ENCODE data around the gene SNX1. TPM values are rescaled to one million over a fixed set of nuclear protein-coding genes. Genes with fewer than 3 reads are reported as not detected.
A peak's percentile ranks its signal among the peaks of the same experiment; 100 is the strongest.

The SNX1 gene
- total and polyA plus RNA-seq, 5 donors = 54.1 to 149 (median 104) TPM

DNA sequence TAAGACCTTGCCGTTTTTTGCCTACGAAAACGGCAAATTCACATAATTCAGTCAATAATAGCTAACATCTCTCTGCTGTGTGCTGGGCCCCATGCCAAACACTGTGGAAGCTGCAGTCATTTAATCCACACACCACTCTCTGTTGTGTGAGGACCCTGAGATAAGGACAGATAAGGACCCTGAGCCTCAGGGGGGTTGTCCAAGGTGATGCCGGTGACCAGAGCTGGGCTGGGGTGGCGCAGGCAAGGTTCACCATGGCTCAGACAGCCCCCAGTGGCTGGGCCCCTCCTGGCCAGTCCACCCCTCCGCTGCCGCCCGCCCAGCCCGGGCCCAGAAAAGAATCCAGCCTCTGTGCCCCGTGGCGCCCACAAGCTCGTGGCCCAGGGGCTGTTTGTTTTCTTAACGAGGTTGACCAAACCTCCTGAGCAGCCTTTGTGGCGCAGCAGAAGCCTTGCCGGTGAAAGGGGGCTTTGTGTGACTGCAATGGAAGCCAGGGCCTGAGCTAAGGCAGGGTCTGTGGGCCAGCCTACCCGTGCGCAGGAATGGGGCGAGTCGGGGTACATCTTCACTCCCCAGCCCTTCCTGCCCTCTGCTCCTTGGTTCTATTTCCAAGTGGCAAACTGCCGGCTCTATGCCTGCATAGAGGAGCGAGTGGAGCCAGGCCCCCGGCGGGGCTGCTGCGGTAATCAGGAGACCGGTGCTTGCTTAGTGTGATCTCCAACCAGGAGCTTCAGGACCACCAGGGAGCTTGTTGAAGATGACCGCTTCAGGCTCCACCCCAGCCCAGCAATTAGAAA lies 51.3 kb downstream of the SNX1 start:
- peak; percentile 6 to 29 for ATAC-seq
- intact Hi-C loops (cut with DNase I) = no loop called here
- peak overlapping the region; percentile 31 for H3K27ac ChIP-seq (ENCODE audit: low read length)

DNA sequence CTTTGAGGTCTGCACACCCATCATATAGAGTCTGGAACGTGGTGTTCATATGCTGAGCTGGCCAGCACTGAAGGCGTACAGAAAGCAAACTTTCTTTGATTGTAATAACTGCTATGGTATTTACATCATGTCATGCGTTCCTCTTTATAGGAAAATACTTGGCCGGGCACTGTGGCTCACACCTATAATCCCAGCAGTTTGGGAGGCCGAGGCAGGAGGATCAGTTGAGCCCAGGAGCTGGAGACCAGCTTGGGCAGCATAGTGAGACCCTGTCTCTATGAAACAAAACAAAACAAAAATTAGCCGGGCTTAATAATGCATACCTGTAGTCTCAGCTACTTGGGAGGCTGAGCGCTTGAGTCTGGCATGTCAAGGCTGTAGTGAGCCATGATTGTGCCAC lies 52.4 kb downstream of the SNX1 start:
- Histone ChIP-seq H3K4me3 (ENCODE audit: low read length) (no peak overlapping the region), H3K27me3 (ENCODE audit: control insufficient read depth, insufficient read depth) (no peaks in the 10 kb centered on the region), H3K9me3 (ENCODE audit: control insufficient read depth, low read length) (no peaks in the 10 kb centered on the region), H3K4me1 (ENCODE audit: control insufficient read depth, insufficient read depth, low read length) (no peaks in the 10 kb centered on the region), H3K27ac (ENCODE audit: low read length) (no peak overlapping the region)
- ATAC-seq (no peak), DNase-seq (no peak)
- WGBS = 86% methylated on average over 7 of the region's 7 CpGs
- intact Hi-C loops (cut with DNase I) = no loop called here

More for the DNA sequence above, 51.3 kb downstream of the SNX1 start:
- H3K27me3 ChIP-seq (ENCODE audit: control insufficient read depth, insufficient read depth) = no peaks in the 10 kb centered on the region
- no peaks in the 10 kb centered on the region for H3K9me3 ChIP-seq (ENCODE audit: control insufficient read depth, low read length)
- 64% methylated on average over 26 of the region's 26 CpGs for WGBS
- DNase-seq = peak in 2 of 3 donors; percentile 48 to 59
- no peak overlapping the region for H3K4me3 ChIP-seq (ENCODE audit: low read length)
- no peaks in the 10 kb centered on the region for H3K4me1 ChIP-seq (ENCODE audit: control insufficient read depth, insufficient read depth, low read length)

DNA sequence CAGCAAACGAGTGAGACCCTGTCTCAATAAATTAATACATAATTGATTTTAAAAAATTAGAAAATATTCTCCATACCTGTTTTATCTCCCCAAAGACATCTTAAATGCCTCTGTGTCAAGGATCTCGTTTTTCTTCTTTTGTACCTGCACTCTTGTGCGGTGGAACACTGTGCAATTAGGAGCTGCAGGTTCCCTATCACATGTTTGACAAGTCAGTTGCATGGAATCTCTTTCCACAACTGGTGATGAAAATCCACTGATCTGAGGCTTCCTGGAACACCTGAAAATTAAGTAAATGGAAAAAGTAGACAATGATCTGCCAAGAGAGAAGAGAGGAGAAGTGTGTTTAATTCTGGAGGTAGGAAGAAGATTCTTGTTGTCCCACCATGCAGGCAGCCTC lies 52.8 kb downstream of the SNX1 start:
- ATAC-seq (no peak), DNase-seq (no peak)
- no peak overlapping the region for H3K4me3 ChIP-seq (ENCODE audit: low read length)
- H3K9me3 ChIP-seq (ENCODE audit: control insufficient read depth, low read length) = no peaks in the 10 kb centered on the region
- H3K27ac ChIP-seq (ENCODE audit: low read length) = no peak overlapping the region
- intact Hi-C loops (cut with DNase I) = no loop called here
- H3K27me3 ChIP-seq (ENCODE audit: control insufficient read depth, insufficient read depth) = no peaks in the 10 kb centered on the region
- WGBS = 90% methylated on average over 3 of the region's 3 CpGs
- H3K4me1 ChIP-seq (ENCODE audit: control insufficient read depth, insufficient read depth, low read length) = no peaks in the 10 kb centered on the region

DNA sequence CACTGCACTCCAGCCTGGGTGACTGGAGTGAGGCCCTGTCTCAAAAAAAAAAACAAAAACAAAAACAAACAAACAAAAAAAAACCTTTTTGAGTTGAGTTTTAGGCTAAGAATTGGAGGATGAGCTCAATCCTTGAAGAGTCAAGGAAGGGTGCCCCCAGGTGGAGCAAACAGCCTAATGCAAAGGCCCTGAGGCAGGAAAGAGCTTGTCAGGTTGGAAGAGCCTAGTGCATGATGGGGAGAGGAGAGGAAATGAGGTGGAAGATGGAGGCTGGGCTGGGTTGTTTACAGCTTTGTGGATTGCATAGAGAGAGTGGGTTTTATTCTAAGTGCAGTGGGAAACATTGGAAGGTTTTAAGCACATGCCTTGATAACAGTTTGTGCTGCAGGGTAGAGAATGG lies 53.6 kb downstream of the SNX1 start:
- ATAC-seq = no peak
- intact Hi-C loops (cut with DNase I) = no loop called here
- H3K4me1 ChIP-seq (ENCODE audit: control insufficient read depth, insufficient read depth, low read length) = peaks cover 3% of the 10 kb centered on the region

DNA sequence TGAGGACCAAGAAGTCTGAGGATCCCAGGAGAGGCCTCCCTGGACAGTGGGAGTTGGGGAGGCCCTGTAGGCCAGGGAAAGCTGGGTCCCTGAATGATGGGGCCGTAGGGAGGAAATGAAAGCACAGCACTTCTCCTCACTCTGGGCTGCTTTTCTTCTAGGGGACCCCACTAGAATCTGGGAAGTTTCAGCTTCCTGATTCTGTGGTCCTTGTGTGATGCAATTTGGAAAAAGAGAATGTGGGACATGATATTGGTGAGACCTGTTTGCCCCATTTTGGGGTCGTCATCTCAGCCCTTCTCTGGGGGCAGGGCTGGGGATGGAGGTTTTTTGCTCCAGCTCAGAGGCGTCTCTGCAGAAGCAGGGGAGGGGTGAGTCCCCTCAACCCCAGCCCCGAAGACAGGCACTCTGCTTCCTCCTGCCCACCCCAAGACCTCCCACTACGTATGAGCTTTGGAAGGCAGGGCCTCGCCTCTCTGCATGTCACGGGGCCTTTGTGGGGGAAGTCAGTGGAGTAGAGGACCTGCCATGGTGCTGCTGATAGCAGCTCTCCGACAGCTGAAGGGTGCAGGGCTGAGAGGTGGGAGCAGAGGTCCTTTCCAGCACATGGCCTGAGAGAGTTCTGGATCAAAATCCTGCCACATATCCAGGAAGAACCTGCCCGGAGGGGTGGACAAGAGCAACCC lies 54.3 kb downstream of the SNX1 start:
- Histone ChIP-seq H3K9me3 (ENCODE audit: control insufficient read depth, low read length) (no peaks in the 10 kb centered on the region), H3K27ac (ENCODE audit: low read length) (no peak overlapping the region), H3K27me3 (ENCODE audit: control insufficient read depth, insufficient read depth) (no peaks in the 10 kb centered on the region), H3K4me3 (ENCODE audit: low read length) (no peak overlapping the region), H3K4me1 (ENCODE audit: control insufficient read depth, insufficient read depth, low read length) (peaks cover 3% of the 10 kb centered on the region)
- ATAC-seq (no peak), DNase-seq (no peak)
- 67% methylated on average over 9 of the region's 9 CpGs for WGBS
- intact Hi-C loops (cut with DNase I) = loop anchor here in 2 of 4 donors (5.0 kb wide), 2 partner anchors 53 to 58 kb away; partner anchors contain the start of genes CIAO2A (in 1 of the 2) and SNX1 (in 1 of the 2)

More for the DNA sequence above, 53.6 kb downstream of the SNX1 start:
- Histone ChIP-seq H3K9me3 (ENCODE audit: control insufficient read depth, low read length) (no peaks in the 10 kb centered on the region), H3K4me3 (ENCODE audit: low read length) (no peak overlapping the region), H3K27ac (ENCODE audit: low read length) (no peak overlapping the region), H3K27me3 (ENCODE audit: control insufficient read depth, insufficient read depth) (no peaks in the 10 kb centered on the region)
- DNase-seq = no peak

DNA sequence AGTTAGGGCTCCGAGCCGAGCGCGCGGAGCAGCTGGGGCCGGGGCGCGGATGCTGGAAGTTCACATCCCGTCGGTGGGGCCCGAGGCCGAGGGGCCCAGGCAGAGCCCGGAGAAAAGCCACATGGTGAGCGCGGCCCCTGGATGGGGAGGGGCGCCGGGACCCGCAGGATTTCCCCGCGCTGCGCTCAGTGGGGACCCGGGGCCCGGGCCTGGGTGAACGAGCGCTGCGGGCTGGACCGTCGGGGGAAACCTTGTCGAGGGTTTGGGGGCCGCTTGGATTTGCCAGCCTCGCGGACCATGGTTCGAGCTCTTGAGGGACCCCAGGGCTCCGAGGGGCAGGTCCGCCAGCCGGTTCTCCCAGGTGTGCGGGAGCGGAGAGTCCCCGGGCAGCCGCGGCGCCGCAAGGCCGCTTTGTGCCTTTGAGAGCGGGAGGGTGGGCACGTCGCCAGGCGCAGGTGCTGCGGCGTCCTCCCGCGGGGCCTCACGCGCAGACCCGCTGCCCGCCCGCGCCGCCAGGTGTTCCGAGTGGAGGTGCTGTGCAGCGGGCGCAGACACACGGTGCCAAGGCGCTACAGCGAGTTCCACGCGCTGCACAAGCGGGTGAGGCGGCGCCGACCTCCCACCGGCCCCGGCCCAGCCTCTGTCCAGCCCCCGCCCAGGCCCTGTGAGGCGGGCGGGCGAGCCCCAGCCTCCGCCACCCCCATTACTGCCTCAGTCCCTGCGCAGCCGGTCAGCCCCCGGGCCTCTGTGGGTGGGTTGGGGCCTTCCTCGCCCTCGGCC lies 56.1 kb downstream of the SNX1 start, which contains the start of gene SNX22:
TSS of gene SNX22 (plus strand) at position 5 of the 780 bp plus-strand sequence. CDS start at position 50, 45 bp downstream.
- no peaks in the 10 kb centered on the region for H3K27me3 ChIP-seq (ENCODE audit: control insufficient read depth, insufficient read depth)
- peak in 1 of 2 donors; percentile 5 for ATAC-seq
- under 1% methylated on average over 83 of the region's 83 CpGs for WGBS
- H3K4me1 ChIP-seq (ENCODE audit: control insufficient read depth, insufficient read depth, low read length) = peaks cover 3% of the 10 kb centered on the region
- peak within 1 kb of the TSS; percentile 53 for H3K4me3 ChIP-seq (ENCODE audit: low read length)
- DNase-seq = peak; percentile 41 to 76 (median 75)
- no peaks in the 10 kb centered on the region for H3K9me3 ChIP-seq (ENCODE audit: control insufficient read depth, low read length)
- H3K27ac ChIP-seq (ENCODE audit: low read length) = peak within 1 kb of the TSS; percentile 40
- intact Hi-C loops (cut with DNase I) = loop anchor here in 2 of 4 donors (5.0 kb wide), 2 partner anchors 55 to 60 kb away; partner anchors contain the start of genes CIAO2A (in 1 of the 2) and SNX1 (in 1 of the 2)

DNA sequence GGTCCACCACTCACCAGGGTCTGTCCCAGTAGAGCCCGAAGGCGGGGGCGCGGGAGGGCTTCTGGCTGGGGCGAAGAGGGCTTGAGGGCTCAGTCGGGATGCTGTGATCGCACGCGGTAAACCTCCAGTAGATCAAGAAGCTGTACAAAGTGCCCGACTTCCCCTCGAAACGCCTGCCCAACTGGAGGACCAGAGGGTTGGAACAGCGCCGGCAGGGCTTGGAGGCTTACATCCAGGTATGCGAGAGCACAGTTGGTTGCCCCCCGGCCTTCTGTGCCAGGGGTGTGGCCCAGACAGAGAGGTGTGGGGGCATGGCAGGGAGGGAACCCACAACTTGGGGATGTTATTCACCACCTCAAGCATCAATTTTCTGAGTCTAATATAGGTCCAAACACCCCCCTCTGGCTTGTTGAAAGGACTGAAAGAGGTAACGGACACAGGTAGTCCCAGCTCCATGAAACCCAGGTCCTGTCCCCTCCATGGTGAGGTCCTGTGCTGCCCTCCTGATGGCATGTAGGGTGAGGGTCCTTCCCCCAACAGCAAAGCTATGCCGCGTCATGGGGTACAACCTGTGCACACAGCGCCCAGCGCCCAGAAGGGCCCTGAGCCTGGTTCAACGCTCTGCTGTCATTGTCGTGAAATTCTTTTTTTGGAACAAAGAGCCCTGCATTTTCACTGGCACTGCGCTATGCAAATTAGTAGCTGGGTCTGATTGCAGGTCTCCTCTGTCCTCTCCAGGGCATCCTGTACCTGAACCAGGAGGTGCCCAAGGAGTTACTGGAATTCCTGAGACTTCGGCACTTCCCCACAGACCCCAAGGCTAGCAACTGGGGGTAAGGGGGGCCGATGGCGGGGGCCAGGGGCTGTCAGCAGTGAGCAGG lies 57.0 kb downstream of the SNX1 start:
- H3K27me3 ChIP-seq (ENCODE audit: control insufficient read depth, insufficient read depth) = no peaks in the 10 kb centered on the region
- DNase-seq = peak; percentile 28 to 70 (median 67)
- peak overlapping the region; percentile 4 for H3K27ac ChIP-seq (ENCODE audit: low read length)
- 19% methylated on average over 27 of the region's 27 CpGs for WGBS
- H3K4me1 ChIP-seq (ENCODE audit: control insufficient read depth, insufficient read depth, low read length) = peaks cover 4% of the 10 kb centered on the region
- intact Hi-C loops (cut with DNase I) = loop anchor here in 2 of 4 donors (5.0 kb wide), 2 partner anchors 55 to 60 kb away; partner anchors contain the start of genes CIAO2A (in 1 of the 2) and SNX1 (in 1 of the 2)
- peak overlapping the region; percentile 53 for H3K4me3 ChIP-seq (ENCODE audit: low read length)
- no peak for ATAC-seq
- no peaks in the 10 kb centered on the region for H3K9me3 ChIP-seq (ENCODE audit: control insufficient read depth, low read length)

DNA sequence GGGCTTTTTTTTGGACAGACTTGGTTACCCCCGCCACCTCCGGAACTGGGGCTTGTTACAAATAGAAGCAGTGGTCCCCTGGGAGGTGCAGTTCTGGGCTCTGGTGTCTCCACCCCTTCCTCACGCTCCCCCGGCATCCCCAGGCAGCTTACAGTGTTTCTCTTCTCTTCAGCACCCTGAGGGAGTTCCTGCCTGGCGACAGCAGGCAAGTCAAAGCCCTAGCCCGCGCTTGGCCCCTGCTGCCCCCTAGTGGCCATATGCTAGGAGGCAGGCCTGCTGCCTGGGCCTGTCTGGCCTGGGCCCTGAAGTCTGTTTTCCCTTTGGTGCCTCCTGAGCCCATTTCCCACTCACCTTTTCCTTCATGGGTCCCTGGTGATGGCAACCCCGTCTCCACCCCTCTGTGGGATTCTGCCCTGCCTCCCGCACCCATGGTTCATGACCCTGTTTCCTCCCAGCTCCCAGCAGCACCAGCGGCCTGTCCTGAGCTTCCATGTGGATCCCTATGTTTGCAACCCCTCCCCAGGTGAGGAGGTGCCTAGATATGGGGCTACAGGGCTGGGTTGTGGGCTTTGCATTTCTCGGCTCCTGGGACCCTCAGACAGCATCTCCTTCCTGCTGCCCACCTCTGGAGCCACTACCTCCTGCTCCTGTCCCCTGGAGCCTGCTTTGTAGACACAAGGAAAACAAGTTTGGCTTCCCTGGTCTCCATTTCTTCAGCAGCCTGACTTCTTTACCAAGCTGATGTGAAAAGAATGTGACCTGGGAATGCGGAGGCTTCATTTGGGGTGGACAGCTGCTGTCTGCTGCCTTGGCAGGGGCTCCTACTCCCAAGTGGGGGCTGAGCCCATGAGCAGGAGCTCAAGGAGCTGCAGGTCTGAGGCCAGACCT lies 57.9 kb downstream of the SNX1 start:
- Histone ChIP-seq H3K27me3 (ENCODE audit: control insufficient read depth, insufficient read depth) (no peaks in the 10 kb centered on the region), H3K9me3 (ENCODE audit: control insufficient read depth, low read length) (no peaks in the 10 kb centered on the region), H3K27ac (ENCODE audit: low read length) (peak overlapping the region; percentile 79), H3K4me1 (ENCODE audit: control insufficient read depth, insufficient read depth, low read length) (peaks cover 10% of the 10 kb centered on the region), H3K4me3 (ENCODE audit: low read length) (peak overlapping the region; percentile 9)
- ATAC-seq (peak; percentile 78 to 79), DNase-seq (peak; percentile 91 to 96 (median 96))
- intact Hi-C loops (cut with DNase I) = loop anchor here in 2 of 4 donors (5.0 kb wide), 2 partner anchors 56 to 61 kb away; partner anchors contain the start of genes CIAO2A (in 1 of the 2) and SNX1 (in 1 of the 2)
- WGBS = 16% methylated on average over 12 of the region's 12 CpGs

Measured in right cardiac atrium (tissue), 5 donors.